HL-60 (cell line): ENCODE results near the gene C6orf120.

Experiments
- DNase-seq, 2 experiments: peaks; one replicate each; pipeline ENCODE4 v3.0.0-alpha.2; 2010 to 2020; ENCODE audit warnings: low read depth in 1 of 2, low spot score in 1 of 2
- H3K27ac ChIP-seq: fragments of 250-450 bp; sonication (Bioruptor Pico); replicated peaks from 2 replicates; pipeline ENCODE4 v1.5.1; 2020; ENCODE audit warnings: mild to moderate bottlenecking, moderate library complexity
- H3K27me3 ChIP-seq: fragments of 250-450 bp; sonication (Bioruptor Pico); 2 replicates; pipeline ENCODE4 v1.5.1; 2021; ENCODE audit warnings: mild to moderate bottlenecking, moderate library complexity; ENCODE audit not compliant: insufficient read depth, poor library complexity, severe bottlenecking
- H3K4me3 ChIP-seq: replicated peaks from 2 replicates; pipeline ENCODE4 v1.5.1; 2011; ENCODE audit warnings: mild to moderate bottlenecking, control low read depth, low read length; ENCODE audit not compliant: insufficient read depth
- GABPA ChIP-seq: IDR thresholded peaks from 2 replicates; pipeline ENCODE4 v1.6.1; 2012; ENCODE audit warnings: low read depth
- POLR2AphosphoS5 ChIP-seq: IDR thresholded peaks from 2 replicates; pipeline ENCODE4 v1.6.1; 2012; ENCODE audit warnings: low read depth
- SPI1 ChIP-seq: IDR thresholded peaks from 2 replicates; pipeline ENCODE4 v1.6.1; 2012; ENCODE audit warnings: low read depth, mild to moderate bottlenecking, borderline replicate concordance
- TF ChIP-seq, protein P1 (sequence below): IDR thresholded peaks from 2 replicates; pipeline ENCODE4 v1.6.1; 2012; ENCODE audit warnings: low read depth; ENCODE audit not compliant: insufficient replicate concordance
- TF ChIP-seq, protein P2 (sequence below): IDR thresholded peaks from one replicate; pipeline ENCODE4 v1.5.1; 2011; ENCODE audit warnings: low read length, control low read depth, inconsistent platforms; ENCODE audit not compliant: insufficient read depth

C6orf120 gene

DNA sequence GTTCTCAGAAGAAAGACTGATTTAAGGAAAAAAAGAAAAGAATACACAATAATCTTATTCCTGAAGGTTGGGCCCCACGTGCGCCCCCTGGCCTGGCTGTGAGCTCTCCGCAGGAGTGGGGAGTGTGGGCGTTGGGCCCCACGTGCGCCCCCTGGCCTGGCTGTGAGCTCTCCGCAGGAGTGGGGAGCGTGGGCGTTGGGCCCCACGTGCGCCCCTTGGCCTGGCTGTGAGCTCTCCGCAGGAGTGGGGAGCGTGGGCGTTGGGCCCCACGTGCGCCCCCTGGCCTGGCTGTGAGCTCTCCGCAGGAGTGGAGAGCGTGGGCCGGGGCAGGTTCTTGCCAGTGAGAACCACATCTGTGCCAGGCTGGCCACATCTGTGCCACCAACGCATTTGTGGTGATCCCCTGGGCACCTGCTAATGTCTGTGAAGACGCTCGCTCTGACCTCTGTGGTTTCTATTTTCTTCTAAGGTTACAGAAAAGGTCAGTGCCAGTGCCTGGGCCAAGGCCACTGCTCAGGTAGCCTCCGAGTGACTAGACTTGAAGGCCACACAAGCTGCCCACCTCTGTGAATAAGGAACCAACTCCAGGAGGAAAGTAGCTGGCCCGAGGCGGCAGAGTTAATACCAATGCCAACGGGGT is 41.1 kb upstream of the C6orf120 start:
- Histone ChIP-seq H3K27ac (no peak overlapping the region), H3K4me3 (no peak overlapping the region), H3K27me3 (no peaks in the 10 kb centered on the region)
- no peak for DNase-seq
- no peak for TF ChIP-seq GABPA
- TF ChIP-seq, protein P1, sequence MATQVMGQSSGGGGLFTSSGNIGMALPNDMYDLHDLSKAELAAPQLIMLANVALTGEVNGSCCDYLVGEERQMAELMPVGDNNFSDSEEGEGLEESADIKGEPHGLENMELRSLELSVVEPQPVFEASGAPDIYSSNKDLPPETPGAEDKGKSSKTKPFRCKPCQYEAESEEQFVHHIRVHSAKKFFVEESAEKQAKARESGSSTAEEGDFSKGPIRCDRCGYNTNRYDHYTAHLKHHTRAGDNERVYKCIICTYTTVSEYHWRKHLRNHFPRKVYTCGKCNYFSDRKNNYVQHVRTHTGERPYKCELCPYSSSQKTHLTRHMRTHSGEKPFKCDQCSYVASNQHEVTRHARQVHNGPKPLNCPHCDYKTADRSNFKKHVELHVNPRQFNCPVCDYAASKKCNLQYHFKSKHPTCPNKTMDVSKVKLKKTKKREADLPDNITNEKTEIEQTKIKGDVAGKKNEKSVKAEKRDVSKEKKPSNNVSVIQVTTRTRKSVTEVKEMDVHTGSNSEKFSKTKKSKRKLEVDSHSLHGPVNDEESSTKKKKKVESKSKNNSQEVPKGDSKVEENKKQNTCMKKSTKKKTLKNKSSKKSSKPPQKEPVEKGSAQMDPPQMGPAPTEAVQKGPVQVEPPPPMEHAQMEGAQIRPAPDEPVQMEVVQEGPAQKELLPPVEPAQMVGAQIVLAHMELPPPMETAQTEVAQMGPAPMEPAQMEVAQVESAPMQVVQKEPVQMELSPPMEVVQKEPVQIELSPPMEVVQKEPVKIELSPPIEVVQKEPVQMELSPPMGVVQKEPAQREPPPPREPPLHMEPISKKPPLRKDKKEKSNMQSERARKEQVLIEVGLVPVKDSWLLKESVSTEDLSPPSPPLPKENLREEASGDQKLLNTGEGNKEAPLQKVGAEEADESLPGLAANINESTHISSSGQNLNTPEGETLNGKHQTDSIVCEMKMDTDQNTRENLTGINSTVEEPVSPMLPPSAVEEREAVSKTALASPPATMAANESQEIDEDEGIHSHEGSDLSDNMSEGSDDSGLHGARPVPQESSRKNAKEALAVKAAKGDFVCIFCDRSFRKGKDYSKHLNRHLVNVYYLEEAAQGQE = no peak
- no peak for TF ChIP-seq POLR2AphosphoS5

DNA sequence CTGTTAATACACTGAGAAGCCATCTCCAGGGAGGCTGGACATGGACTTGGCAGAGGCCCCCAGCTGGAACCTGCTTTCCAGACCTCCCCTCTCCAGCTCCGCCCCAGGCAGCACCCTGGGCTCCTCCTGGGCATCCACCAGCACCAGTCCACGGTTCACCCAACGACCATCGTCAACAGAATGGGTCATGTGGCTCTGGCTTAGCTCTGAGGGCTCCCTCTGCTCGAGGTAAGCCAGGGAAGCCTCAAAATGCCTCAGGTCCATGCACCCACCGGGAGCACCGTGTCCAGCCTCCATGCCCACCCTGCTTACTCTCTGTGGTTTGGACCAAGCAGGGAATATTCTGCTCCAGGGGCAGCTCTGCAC is 40.6 kb upstream of the C6orf120 start:
- no peak for TF ChIP-seq SPI1
- TF ChIP-seq, protein P2, sequence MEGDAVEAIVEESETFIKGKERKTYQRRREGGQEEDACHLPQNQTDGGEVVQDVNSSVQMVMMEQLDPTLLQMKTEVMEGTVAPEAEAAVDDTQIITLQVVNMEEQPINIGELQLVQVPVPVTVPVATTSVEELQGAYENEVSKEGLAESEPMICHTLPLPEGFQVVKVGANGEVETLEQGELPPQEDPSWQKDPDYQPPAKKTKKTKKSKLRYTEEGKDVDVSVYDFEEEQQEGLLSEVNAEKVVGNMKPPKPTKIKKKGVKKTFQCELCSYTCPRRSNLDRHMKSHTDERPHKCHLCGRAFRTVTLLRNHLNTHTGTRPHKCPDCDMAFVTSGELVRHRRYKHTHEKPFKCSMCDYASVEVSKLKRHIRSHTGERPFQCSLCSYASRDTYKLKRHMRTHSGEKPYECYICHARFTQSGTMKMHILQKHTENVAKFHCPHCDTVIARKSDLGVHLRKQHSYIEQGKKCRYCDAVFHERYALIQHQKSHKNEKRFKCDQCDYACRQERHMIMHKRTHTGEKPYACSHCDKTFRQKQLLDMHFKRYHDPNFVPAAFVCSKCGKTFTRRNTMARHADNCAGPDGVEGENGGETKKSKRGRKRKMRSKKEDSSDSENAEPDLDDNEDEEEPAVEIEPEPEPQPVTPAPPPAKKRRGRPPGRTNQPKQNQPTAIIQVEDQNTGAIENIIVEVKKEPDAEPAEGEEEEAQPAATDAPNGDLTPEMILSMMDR = no peak
- no peak for TF ChIP-seq GABPA
- TF ChIP-seq, protein P1 = no peak
- no peak for TF ChIP-seq POLR2AphosphoS5
- Histone ChIP-seq H3K4me3 (no peak overlapping the region), H3K27me3 (no peaks in the 10 kb centered on the region), H3K27ac (no peak overlapping the region)
- DNase-seq = no peak

DNA sequence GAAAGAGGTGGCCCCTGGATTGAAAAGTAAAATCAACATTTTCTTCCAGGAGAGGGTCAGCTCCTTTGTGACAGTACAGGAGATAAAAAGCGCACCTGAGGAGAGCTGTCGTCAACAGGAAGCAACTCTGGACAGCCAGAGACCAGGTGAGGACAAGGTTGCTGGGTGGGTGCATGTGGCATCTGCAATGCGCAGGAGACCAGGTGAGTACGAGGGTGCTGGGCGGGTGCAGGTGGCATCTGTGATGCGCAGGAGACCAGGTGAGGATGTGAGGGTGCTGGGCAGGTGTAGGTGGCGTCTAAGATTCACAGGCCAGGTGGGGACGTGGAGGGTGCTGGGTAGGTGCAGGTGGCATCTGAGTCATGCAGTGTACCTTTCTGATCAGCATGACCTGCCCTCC is 38.5 kb upstream of the C6orf120 start:
- Histone ChIP-seq H3K4me3 (no peak overlapping the region), H3K27ac (no peak overlapping the region), H3K27me3 (no peaks in the 10 kb centered on the region)
- DNase-seq = no peak
- TF ChIP-seq, protein P1 = no peak
- TF ChIP-seq, protein P2 = no peak
- TF ChIP-seq GABPA = no peak
- no peak for TF ChIP-seq SPI1
- no peak for TF ChIP-seq POLR2AphosphoS5
